Measurements from ENCODE around the gene CDK5RAP3.

GRCh38 chr17:47924785-47925677 lies 45.9 kb upstream of the CDK5RAP3 start:
- TF ChIP-seq ZNF302 (CRISPR knock-in tag; IDR thresholded peaks at IDR 0.05) (no peak), RAD21 (conservative IDR thresholded peaks at IDR 0.05 in 1 of 2, IDR thresholded peaks at IDR 0.05 in 1 of 2) (no peak), REST (IDR thresholded peaks at IDR 0.05) (no peak), POLR2A (IDR thresholded peaks at IDR 0.05; ENCODE audit: low read length) (0 out of 2 replicates have a peak, but pooled peaks have one; percentile 16), MAZ (IDR thresholded peaks at IDR 0.05; ENCODE audit: borderline replicate concordance, low read depth, low read length) (no peak), JUN (IDR thresholded peaks at IDR 0.05) (no peak), NR3C1 (IDR thresholded peaks at IDR 0.05) (no peak), CBX8 (IDR thresholded peaks at IDR 0.05) (no peak), RFX5 (IDR thresholded peaks at IDR 0.05) (no peak), EP300 (IDR thresholded peaks at IDR 0.05) (no peak), SMC3 (IDR thresholded peaks at IDR 0.05) (no peak)
- TF ChIP-seq, protein P1, sequence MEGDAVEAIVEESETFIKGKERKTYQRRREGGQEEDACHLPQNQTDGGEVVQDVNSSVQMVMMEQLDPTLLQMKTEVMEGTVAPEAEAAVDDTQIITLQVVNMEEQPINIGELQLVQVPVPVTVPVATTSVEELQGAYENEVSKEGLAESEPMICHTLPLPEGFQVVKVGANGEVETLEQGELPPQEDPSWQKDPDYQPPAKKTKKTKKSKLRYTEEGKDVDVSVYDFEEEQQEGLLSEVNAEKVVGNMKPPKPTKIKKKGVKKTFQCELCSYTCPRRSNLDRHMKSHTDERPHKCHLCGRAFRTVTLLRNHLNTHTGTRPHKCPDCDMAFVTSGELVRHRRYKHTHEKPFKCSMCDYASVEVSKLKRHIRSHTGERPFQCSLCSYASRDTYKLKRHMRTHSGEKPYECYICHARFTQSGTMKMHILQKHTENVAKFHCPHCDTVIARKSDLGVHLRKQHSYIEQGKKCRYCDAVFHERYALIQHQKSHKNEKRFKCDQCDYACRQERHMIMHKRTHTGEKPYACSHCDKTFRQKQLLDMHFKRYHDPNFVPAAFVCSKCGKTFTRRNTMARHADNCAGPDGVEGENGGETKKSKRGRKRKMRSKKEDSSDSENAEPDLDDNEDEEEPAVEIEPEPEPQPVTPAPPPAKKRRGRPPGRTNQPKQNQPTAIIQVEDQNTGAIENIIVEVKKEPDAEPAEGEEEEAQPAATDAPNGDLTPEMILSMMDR (IDR thresholded peaks at IDR 0.05): no peak
